ENCODE measurements around the gene GPR65.

Gene GPR65, protein sequence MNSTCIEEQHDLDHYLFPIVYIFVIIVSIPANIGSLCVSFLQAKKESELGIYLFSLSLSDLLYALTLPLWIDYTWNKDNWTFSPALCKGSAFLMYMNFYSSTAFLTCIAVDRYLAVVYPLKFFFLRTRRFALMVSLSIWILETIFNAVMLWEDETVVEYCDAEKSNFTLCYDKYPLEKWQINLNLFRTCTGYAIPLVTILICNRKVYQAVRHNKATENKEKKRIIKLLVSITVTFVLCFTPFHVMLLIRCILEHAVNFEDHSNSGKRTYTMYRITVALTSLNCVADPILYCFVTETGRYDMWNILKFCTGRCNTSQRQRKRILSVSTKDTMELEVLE

DNA sequence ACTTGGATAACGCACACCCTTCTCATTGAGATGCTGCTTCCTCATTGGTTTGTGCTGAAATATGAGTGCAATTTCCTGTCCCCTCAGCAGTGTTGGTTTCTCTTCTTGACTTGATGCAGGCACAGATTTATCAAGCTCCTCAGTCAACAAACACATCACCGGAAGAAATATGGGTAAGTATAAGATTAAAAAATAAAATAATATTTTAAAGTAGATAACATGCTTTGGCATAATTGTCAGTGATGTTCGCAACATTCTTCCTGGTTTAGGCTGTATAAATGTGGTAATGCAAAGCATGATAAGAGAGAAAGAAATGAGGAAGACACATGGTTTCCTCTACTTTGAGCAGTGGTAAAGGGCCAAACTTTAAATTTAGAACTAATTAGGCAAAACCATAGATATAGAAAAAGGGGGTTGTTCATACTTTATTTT is at the start of gene GPR65:
Gene GPR65, plus strand, starts transcription at position 86 of the 432 bp plus-strand sequence. CDS start 5,713 bp downstream, outside the sequence.
- DNase-seq (ENCODE audit: low read depth): no peak

DNA sequence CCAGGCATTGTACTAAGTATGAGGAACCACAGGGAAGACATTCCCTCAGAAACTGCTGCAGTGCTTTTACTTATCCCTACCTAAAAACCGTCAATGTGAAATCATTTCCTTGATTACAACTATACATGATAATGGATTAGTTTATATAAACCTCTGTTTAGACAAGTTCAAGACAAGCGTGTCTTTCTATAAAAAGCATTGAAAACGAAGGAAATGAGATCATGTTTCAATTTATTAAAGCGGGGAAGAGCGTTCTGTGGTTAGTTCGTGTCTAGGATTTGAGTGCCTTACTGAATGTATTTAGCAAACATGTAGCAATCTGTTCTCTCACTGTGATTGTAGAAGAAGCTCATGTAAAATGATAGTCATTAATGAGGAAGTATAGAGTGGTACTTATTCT is 49.4 kb upstream of the GPR65 start:
- DNase-seq (ENCODE audit: low read depth): no peak

DNA sequence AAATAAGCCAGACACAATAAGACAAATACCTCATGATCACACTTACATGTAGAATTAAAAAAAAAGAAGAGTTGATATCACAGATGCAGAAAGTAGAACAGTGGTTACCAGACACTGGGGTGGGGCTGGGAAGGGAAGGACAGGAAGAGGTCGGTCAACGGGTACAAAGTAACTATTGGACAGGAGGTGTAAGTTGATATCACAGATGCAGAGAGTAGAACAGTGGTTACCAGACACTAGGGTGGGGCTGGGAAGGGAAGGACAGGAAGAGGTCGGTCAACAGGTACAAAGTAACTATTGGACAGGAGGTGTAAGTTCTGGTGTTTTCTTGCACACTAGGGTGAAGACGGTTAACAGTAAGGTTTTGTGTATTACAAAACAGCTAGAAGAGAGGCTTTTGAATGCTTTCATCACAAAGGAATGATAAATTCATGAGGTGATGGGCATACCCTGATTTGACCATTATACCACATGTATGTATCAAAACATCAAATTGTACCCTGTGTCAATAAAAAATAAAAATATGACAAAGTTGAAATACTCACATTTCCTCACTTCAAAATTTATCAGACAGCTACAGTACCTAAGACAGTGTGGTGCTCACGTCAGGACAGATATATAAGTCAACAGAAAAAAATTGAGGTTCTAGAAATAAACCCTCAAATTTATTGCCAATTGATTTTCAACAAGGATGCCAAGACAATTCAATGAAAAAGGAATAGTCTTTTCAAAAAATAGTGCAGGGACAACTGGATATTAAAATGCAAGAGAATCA is 44.7 kb upstream of the GPR65 start:
- DNase-seq (ENCODE audit: low read depth): no peak

DNA sequence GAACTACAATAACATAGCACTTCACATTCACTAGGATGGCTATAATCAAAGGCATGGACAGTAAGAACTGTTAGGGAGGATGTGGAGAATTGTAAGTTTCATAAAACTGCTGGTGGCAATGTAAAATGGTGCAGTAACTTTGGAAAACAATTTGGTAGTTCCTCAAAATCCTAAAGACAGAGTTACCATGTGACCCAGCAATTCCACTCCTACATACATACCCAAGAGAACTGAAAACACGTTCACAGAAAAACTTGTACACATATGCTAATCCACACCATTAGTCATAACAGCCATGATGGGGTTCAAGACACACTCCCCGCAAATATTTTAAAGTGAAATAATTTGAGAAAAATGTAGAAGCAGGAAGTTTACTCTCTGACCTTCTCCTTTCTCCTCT is 43.7 kb upstream of the GPR65 start:
- DNase-seq (ENCODE audit: low read depth): no peak

DNA sequence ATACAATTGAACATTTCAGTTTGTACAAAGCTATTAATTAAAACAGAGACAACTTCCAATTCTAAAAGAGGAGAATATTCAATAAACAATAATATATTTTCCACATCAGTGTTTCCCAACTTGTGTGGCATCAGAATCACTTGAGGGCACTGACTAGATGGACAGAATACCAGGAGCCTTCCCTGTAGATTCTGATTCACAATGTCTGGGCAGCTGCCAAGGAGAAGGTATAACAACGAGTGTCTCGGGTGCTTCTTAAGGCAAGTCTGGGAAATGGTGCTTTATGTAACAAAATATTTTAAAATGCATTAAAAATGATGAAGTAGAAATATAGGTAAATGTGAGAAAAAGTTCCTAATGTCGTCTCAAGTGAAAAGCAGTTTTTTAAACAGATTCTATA is 38.1 kb upstream of the GPR65 start:
- no peak for DNase-seq (ENCODE audit: low read depth)

DNA sequence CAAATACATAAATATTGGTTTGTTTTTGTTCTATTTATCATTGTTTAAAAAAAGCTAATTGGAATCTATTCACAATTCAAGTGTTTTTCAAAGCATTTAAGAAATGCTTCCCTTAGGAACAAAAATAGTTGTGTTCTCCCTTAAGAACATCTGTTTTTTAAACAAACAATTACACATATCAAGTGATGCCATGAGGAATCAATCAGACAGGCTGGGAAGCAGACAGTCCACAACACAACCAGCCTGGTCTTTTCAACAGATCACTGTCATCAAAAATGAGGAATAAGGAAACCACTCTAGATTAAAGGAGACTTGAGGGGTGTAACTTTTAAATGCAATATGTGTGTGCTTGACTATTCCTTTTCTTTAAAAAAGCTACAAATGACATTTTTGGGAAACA is 37.4 kb upstream of the GPR65 start:
- no peak for DNase-seq (ENCODE audit: low read depth)

DNA sequence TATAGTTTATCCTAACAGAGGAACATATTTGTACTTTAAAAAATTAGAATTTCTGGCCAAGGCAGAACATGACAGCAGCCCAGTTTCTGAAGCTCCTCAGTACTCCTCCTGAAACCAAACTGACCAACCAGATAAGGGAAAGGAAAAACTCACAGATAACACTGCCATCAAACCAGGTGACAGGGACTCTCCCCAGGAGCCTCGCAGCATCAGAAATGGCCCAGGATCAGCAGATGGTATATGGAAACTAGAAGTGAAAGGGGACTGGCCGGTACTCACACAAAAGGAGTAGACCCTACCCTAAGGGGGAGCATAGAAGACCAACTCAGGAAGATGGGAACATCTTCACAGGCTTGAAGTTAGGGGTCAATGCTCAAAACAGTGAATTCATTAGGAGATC is 33.9 kb upstream of the GPR65 start:
- no peak for DNase-seq (ENCODE audit: low read depth)

DNA sequence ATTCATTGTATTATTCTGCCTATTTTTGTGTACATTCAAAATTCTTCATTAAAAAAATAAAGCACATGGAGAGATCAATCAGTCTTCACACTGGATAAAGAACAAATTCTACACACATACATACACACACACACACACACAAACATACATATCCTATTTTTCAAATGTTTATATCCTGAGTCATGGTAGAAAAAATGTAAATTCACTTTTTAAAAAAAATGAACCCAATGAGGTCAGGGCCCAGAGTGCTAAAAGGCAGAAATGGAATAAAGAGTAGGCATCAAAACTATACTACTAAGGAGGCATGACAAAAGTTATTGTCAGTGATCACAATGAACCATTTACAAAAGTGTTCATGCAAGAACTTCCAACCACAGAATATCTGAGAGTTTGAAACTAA is 29.3 kb upstream of the GPR65 start:
- no peak for DNase-seq (ENCODE audit: low read depth)

DNA sequence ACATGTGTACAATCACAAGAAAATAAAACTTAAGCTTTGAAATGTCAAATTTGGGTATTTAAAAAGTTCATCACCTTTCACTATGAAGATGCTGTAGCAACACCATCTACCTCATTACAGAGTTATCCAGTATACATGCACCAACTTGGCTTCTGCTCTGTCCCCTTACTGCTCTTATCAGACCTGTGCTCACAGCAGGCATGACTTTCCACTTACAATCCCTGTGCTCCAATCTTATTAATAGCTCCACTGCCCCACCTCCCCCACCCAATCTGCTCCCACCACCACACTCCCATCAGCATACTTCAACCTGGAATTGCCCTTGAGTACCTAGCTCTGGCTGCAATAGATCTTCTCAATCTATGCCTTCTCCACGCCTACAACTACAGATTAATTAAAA is 25.2 kb upstream of the GPR65 start:
- no peak for DNase-seq (ENCODE audit: low read depth)

DNA sequence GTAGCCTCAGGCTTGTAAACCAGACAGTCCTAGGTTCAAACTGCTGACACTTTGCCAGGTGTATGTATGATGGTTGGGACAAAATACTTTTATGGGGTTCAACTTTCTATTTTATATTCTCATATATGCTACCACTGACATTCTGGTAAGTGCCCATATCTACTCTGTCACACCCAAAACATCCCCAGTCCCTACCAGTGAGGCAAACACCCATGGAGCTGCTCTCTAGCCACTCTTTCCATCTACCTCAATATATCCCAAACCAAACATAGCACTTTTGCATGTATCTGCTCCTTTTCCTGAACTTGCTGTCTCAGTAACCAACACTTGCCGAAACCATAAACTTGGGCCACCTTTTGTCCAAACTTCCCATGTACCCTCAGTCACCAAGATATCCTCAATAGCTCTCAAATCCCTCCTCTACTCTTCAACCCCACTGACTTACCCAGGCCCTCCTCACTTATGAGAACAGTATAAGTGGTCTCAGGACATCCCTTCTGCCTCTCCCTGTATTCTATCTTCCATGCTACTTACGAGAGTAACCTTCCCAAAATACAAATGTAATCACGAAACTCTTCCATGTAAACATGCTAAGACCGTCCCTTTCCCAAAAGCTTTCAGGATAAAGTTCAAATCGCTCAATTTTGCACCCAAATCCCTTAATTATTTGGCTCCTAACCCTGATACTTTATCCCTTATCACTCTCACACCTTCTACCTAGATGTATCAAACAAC is 15.5 kb upstream of the GPR65 start:
- DNase-seq (ENCODE audit: low read depth): no peak

DNA sequence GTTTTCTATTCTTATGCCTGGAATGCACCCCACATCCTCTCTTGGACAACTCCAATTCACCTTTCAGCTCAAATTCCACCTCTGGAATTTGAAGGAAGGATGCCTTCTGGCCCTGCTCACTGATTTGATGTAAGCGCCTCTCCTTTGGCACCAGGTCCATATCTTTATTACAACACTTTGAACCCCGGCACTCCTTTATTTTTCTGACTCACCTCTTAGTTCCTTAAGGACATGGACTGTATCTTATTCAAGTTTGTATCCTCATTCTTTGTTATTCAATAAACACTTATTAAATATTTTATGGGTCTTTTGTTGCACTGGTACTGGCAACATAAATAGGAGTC is 15.0 kb upstream of the GPR65 start:
- no peak for DNase-seq (ENCODE audit: low read depth)

DNA sequence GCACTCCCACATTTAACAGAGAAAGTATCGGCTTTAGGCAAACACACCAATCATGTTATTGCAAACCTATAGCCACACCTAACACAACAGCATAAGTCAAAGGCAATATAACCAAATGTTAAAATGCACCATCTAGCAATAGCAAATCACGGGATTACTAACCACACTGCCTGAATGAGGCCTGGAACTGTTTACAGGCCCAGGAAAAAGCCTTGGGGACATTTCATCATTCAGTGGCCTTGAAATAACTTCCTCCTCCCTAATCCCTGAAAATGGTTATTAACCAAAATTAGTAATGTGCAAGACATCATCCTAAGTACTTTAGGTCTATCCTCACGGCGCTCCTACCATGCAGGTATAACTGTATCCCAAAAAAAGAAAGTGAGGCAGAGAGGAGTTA is 14.3 kb upstream of the GPR65 start:
- DNase-seq (ENCODE audit: low read depth): no peak

DNA sequence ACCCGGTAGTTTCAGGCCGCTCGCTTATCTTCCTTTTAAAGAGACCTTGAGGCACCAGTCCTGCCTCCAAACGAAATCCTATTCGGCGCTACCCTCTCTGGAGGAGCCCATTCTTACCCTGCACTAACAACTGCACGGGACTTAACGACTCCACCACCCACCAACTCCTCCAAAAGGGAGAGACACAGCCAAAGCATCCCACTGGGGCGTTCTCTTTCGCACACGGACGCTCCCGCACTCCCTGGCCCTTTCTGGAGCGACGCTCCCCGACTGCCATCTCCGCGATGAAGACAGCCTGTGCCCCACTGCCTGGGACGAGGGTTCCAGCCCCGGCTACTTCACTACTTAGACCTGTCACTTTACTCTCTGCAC is 12.6 kb upstream of the GPR65 start:
- DNase-seq (ENCODE audit: low read depth): no peak

DNA sequence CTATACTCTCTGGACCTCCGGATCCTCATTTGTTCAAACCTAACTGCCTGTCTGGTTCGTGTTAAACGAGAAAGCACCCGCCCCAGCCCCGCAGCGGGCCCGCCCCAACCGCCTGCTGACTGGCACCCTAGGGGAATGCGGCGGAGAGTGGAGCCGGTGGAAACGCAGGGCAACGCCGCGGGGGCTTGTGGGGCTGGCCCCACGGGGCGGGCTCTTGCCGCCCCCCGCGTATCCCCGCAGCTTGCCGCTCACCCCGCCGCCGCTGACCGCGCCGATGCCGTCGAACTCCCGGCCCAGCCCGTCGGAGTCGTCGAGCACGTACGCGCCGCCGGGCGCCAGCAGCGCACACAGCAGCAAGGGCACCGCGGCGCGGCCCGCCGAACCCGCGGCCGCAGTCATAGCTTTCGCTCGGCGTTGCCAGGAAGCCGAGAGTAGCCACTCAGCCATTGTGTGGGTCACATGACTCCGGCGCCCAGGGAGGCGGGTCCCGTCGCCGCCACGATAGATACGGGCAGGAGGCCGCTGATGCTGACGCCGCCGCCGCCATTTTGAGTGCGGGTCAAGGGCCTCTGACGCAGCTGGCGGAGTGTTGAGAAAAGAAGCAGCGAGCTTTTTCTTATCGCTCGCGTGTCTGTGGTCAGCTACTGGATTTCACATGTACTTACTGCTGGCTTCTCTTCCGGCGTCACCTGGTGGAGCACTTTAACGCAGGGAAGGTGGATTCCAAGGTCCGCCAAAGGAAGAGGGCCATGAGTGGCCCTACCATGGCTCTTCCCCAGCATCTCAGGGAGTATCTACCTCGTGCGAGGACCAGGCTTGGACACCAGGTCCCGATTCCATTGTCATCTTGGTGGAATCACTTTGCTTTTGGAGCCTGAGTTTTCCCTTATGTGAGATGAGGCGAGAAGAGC is 12.0 kb upstream of the GPR65 start, which contains the start of gene GALC:
Gene GALC, minus strand, starts transcription at position 465 of the 911 bp plus-strand sequence. Its CDS starts 18 bp downstream, at position 447.
- DNase-seq (ENCODE audit: low read depth): peak; percentile 93

DNA sequence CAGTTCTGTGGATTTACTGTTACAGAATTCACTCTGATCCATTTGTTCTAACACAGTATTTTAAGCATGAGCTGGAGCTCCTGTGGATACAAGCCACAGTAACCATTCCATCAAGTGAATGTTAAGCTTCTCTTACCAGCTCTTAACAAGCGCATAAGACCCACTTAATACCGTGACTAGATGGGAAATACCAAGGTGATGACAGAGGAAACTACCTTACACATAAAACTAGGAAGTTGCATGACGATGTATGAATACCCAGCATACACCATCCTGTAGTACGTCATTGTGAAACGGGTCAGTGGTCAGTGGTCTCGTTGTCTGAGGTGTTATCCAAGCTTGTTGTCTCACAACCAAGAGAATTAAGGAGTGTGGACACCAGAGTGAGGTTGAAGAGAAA is 10.0 kb upstream of the GPR65 start:
- no peak for DNase-seq (ENCODE audit: low read depth)

DNA sequence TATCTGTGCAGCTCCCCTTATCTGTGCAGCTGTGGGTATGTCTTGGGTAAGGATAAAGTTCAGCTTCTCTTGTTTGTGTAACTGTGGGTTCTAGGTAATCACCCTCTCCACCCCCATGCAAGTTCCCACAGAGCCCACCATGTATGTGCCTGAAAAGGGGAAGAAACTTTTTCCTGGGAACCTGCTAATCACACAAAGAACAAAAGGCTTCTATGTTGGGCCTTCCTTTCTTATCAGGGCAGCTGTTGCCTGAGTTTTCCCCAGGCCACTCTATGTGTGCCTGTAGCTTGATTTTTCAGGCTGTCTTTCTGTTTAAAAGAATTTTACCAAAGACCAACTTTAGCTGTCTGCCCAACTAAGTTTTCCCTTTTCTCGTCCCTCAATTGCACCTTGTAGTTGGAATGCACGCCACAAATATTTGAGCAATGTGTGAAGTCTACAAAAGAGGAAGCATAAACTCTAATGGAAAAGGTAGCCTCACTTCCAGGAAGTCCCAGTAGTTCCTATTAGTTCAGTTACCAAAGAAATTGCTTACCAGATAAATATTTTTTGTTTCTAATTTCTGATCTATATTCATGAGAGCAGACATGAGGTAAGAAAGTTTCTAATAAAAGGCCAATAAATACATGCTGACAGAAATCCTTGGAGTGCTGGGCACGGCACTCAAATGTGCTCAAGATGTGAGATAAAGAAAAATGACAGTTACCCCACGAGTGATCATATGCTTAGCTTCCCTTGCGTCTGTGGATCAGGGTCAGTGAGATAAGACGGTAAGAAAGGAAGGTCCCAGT is 9.2 kb upstream of the GPR65 start:
- DNase-seq (ENCODE audit: low read depth): no peak

DNA sequence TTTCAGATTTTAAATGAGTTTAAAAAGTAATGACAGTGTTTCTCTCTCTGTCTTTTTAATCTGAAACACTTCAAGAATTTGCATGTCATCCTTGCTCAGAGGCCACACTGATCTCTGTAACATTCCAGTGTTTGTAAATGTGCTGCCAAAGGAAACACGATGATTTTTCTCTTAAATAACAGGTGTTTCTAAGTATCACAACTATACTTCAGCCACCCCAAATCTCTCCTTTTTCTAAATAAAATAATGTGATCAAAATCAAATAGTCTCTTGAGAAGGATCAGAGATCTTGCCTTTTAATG is 8.7 kb upstream of the GPR65 start:
- no peak for DNase-seq (ENCODE audit: low read depth)

DNA sequence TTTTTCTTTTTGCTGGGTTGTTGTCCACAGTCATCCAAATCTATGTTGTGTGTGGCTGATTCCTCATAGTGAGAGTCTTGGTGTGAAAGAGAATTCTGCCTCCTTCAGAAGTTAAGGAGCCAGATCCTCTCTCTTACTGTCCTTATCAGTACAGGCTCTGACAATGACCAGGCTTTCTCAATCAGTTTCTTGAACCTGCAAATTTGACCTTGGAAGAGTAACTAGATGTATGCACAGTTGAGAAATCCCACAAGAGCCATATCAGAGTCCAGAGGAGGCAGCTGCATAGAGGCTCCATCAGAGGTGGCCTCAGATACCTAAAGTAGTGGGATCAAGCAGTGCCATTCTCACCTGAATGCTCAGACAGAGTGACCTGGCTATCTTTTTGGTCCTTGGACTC is 6.5 kb upstream of the GPR65 start:
- DNase-seq (ENCODE audit: low read depth): no peak

DNA sequence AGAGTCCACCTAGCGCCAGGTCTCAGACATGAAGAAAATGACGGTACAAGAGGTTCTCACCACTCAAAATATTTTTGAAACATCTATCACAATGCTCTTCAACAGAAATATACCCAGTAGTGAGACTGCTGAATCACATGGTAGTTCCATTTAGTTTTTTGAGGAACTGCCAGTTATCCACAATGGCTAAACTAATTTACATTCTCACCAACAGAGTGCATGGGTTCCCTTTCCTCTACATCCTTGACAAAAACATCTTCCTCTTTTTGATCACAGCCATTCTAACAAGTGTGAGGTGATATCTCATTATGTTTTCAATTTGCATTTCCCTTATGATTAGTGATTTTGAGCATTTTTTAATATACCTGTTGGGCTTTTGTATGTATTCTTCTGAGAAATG is 5.7 kb upstream of the GPR65 start:
- DNase-seq (ENCODE audit: low read depth): no peak

DNA sequence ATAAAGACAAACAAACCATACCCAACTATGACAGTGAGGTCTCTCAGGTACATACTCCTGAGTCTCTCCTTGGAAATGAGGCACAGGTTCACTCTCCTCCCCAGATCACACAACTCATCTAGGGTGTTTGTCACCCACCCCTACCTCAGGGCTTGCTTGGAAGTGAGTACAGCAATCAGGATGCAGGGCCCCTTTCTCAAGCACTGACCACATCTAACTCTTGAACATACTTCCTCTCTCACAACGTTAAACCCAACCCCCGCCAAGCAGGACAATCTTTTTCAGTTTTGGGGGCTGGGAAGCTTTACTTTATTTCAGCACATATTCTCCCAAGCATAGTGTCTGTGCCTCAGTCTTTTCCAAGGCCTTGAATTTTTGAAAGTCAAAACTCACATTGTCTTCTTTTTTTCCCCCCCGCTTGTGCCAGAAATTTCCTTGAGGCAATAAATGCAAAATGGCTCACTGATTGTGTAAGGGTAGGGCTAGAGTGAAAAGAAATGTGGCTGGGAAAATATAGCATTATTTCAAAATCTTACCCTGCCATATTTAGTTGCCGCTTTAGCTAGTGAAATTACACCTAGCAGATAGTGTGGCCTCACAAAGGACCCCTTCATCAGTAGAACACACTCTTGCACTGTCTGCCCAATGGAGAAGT is 2.4 kb upstream of the GPR65 start:
- no peak for DNase-seq (ENCODE audit: low read depth)

DNA sequence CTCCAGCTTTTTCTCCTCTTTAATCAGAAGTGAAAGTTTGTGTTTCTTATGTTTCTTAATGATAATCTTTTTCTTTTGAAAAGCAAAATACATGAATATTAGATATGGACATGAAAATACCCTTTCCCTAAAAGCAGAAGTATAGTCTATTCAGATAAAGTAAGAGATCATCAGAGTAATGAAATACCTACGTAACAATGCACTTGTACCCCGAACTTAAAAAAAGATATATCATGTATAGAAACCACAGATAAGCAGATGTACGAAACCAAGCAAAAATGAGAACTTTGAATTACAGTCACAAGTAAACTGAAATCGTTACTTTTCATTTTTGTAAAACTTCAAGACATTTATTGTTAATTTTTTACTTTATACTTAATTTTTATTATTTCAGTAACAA is 1.5 kb upstream of the GPR65 start:
- no peak for DNase-seq (ENCODE audit: low read depth)

Data from stimulated activated CD8-positive, alpha-beta memory T cell treated with anti-CD3 and anti-CD28 coated beads, Interleukin-12 subunit alpha, Interleukin-12 subunit beta, amount 100 ng/mL, for 1 hour (primary cell).